Measurements from ENCODE around the gene SBNO1.

DNA sequence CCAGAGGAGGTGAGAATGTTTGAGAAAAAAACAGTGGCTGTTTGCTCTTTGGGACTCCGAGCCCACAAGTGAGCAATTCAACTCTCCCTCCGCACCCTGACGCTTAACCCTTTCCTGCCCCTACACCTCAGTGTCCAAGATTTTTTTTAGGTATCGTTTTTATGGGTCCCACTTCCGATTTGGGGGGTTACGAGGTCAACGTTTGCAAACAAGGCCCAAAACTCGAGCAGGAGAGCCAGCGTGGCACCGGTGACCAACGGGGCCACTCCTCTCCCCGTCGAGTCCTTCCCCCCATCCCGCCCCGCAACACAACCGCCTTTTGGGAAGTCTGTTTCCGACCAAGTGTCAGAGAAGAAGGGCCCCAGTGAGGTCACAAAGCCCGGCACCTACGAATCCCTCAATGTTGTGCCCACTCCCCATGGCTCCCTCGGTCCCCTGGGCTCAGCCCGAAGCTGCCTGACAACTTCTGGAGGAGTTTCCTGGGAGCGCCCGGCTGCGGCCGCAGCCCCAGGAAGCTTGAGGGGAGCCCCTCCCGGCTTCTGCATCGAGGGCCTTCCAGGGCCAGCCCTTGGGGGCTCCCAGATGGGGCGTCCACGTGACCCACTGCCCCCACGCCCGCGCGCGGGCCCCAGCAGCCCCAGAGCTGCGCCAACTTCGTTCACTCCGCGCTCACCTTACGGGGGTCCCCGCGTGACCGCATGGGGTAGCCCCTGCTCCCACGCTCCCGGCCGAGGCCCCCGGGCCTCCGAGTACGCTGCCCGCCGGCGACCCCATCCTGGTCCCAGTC, 94.2 kb downstream of the SBNO1 start:
- TF ChIP-seq YY1 (IDR thresholded peaks at IDR 0.05; ENCODE audit: insufficient read depth, insufficient read length) (no peak), ZNF274 (IDR thresholded peaks at IDR 0.05; ENCODE audit: low read depth, low read length) (no peak)
